NCI-H1105 (cell line): ENCODE data around the gene NRM.
"Not testable (repeated sequence)": the region's sequence is repeated elsewhere in the genome, so short reads cannot be mapped to it uniquely, and the experiment has no call there.

Source experiments
- DNase-seq: peaks from one replicate; lab custom pipeline; 2025; lab: John Stamatoyannopoulos, UW

The NRM gene

GRCh38 chr6:30666300-30666699 is 24.5 kb downstream of the NRM start:
- DNase-seq: not testable (repeated sequence)

GRCh38 chr6:30664994-30665767 is 25.6 kb downstream of the NRM start:
- no peak for DNase-seq

- not testable (repeated sequence) for DNase-seq
These were observed 32.9 kb downstream of the NRM start for GRCh38 chr6:30657922-30658321.

- no peak for DNase-seq
These were observed 33.3 kb downstream of the NRM start for GRCh38 chr6:30657454-30657853.

- DNase-seq: no peak
These were observed 34.3 kb downstream of the NRM start for GRCh38 chr6:30656513-30656912.

- no peak for DNase-seq
These were observed 35.1 kb downstream of the NRM start for GRCh38 chr6:30655743-30656094.

- no peak for DNase-seq
These were observed 35.7 kb downstream of the NRM start for GRCh38 chr6:30654798-30655742.

- DNase-seq: no peak
These were observed 39.6 kb downstream of the NRM start for GRCh38 chr6:30651143-30651542.

GRCh38 chr6:30647242-30648116 is 43.3 kb downstream of the NRM start:
- peak; percentile 89 for DNase-seq

- DNase-seq: peak; percentile 92
These were observed 44.1 kb downstream of the NRM start, which contains the start of gene C6orf136 for GRCh38 chr6:30646450-30647241. Gene C6orf136, plus strand, starts transcription at chr6:30647133. Its CDS starts 99 bp downstream, at chr6:30647232.

- no peak for DNase-seq
These were observed 44.8 kb downstream of the NRM start for GRCh38 chr6:30645989-30646388.

GRCh38 chr6:30644769-30645168 is 46.0 kb downstream of the NRM start:
- no peak for DNase-seq

GRCh38 chr6:30643656-30644055 is 47.1 kb downstream of the NRM start:
- DNase-seq: no peak

- DNase-seq: no peak
These were observed 49.7 kb downstream of the NRM start for GRCh38 chr6:30641048-30641447.

GRCh38 chr6:30640481-30640880 is 50.3 kb downstream of the NRM start:
- no peak for DNase-seq
